ENCODE measurements around the gene NCOA5.

DNA sequence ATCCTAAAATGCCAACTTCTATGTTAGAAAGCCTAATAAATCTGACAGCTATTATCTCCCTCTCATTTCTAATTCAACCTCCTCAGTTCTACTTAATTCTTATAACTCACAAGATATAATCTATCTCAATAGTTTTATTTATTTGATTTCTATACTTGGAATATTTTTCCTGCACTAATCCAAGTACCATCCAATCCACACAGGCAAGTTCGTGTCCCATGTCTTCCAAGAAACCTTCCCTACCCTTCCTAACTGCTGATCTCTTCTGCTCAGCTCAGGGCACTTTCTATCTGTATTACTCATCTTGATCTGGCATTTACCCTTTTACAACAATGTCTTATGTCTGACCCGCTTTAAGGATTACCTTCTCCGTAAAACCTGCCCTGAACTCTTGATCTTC, 18.2 kb downstream of the NCOA5 start:
- TF ChIP-seq, protein P1, sequence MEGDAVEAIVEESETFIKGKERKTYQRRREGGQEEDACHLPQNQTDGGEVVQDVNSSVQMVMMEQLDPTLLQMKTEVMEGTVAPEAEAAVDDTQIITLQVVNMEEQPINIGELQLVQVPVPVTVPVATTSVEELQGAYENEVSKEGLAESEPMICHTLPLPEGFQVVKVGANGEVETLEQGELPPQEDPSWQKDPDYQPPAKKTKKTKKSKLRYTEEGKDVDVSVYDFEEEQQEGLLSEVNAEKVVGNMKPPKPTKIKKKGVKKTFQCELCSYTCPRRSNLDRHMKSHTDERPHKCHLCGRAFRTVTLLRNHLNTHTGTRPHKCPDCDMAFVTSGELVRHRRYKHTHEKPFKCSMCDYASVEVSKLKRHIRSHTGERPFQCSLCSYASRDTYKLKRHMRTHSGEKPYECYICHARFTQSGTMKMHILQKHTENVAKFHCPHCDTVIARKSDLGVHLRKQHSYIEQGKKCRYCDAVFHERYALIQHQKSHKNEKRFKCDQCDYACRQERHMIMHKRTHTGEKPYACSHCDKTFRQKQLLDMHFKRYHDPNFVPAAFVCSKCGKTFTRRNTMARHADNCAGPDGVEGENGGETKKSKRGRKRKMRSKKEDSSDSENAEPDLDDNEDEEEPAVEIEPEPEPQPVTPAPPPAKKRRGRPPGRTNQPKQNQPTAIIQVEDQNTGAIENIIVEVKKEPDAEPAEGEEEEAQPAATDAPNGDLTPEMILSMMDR (tag by site-specific recombination; IDR thresholded peaks at IDR 0.05): no peak
- no peak for TF ChIP-seq ZNF747 (tag by site-specific recombination; IDR thresholded peaks at IDR 0.05)

Measured in HEK293 (cell line).